Limb (tissue), 2 donors: Measurements from ENCODE around the gene ZMIZ2.
"Not testable (repeated sequence)": the region's sequence is repeated elsewhere in the genome, so short reads cannot be mapped to it uniquely, and the experiment has no call there.

Source experiments
- DNase-seq, 2 donors: peaks; one replicate each; pipeline ENCODE4 v3.0.0-alpha.2; 2016; ENCODE audit errors: extremely low spot score in 2 of 2

Gene ZMIZ2

GRCh38 chr7:44748045-44748947, at the start of gene ZMIZ2:
Gene ZMIZ2, plus strand, starts transcription at chr7:44748847. Its CDS starts 7,403 bp downstream, at chr7:44756250.
- peak; percentile 85 to 98 for DNase-seq

GRCh38 chr7:44699598-44699997, 49.0 kb upstream of the ZMIZ2 start:
- not testable (repeated sequence) for DNase-seq

GRCh38 chr7:44700322-44700721, 48.3 kb upstream of the ZMIZ2 start:
- DNase-seq, result no peak

- DNase-seq, result not testable (repeated sequence)
Observed at GRCh38 chr7:44703391-44703790, 45.3 kb upstream of the ZMIZ2 start.

GRCh38 chr7:44703921-44704320, 44.7 kb upstream of the ZMIZ2 start:
- peak in 1 of 2 donors; percentile 2 for DNase-seq

GRCh38 chr7:44705434-44705833, 43.2 kb upstream of the ZMIZ2 start:
- DNase-seq, result no peak

- no peak for DNase-seq
Observed at GRCh38 chr7:44706788-44707557, 41.7 kb upstream of the ZMIZ2 start.

- DNase-seq, result no peak
Observed at GRCh38 chr7:44707558-44708230, 41.0 kb upstream of the ZMIZ2 start.

- DNase-seq, result no peak
Observed at GRCh38 chr7:44709011-44709915, 39.4 kb upstream of the ZMIZ2 start.

GRCh38 chr7:44709945-44710596, 38.6 kb upstream of the ZMIZ2 start:
- DNase-seq, result no peak

GRCh38 chr7:44711528-44711927, 37.1 kb upstream of the ZMIZ2 start:
- DNase-seq, result no peak

- no peak for DNase-seq
Observed at GRCh38 chr7:44712012-44712411, 36.6 kb upstream of the ZMIZ2 start.

GRCh38 chr7:44713141-44713540, 35.5 kb upstream of the ZMIZ2 start:
- DNase-seq, result no peak

GRCh38 chr7:44713680-44714335, 34.8 kb upstream of the ZMIZ2 start:
- no peak for DNase-seq

- DNase-seq, result no peak
Observed at GRCh38 chr7:44716205-44716604, 32.4 kb upstream of the ZMIZ2 start.

- no peak for DNase-seq
Observed at GRCh38 chr7:44720301-44720700, 28.3 kb upstream of the ZMIZ2 start.

- no peak for DNase-seq
Observed at GRCh38 chr7:44724276-44724675, 24.4 kb upstream of the ZMIZ2 start.

GRCh38 chr7:44726250-44726649, 22.4 kb upstream of the ZMIZ2 start:
- DNase-seq, result not testable (repeated sequence)

- DNase-seq, result no peak
Observed at GRCh38 chr7:44727158-44727936, 21.3 kb upstream of the ZMIZ2 start.
